NCI-H2227 (cell line): ENCODE data around the gene ZNRF4.
"Not testable (repeated sequence)": the region's sequence is repeated elsewhere in the genome, so short reads cannot be mapped to it uniquely, and the experiment has no call there.

Experiments
- DNase-seq: peaks from one replicate; lab custom pipeline; 2025; ENCODE audit not compliant: unreplicated experiment; lab: John Stamatoyannopoulos, UW

The ZNRF4 gene, protein sequence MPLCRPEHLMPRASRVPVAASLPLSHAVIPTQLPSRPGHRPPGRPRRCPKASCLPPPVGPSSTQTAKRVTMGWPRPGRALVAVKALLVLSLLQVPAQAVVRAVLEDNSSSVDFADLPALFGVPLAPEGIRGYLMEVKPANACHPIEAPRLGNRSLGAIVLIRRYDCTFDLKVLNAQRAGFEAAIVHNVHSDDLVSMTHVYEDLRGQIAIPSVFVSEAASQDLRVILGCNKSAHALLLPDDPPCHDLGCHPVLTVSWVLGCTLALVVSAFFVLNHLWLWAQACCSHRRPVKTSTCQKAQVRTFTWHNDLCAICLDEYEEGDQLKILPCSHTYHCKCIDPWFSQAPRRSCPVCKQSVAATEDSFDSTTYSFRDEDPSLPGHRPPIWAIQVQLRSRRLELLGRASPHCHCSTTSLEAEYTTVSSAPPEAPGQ

DNA sequence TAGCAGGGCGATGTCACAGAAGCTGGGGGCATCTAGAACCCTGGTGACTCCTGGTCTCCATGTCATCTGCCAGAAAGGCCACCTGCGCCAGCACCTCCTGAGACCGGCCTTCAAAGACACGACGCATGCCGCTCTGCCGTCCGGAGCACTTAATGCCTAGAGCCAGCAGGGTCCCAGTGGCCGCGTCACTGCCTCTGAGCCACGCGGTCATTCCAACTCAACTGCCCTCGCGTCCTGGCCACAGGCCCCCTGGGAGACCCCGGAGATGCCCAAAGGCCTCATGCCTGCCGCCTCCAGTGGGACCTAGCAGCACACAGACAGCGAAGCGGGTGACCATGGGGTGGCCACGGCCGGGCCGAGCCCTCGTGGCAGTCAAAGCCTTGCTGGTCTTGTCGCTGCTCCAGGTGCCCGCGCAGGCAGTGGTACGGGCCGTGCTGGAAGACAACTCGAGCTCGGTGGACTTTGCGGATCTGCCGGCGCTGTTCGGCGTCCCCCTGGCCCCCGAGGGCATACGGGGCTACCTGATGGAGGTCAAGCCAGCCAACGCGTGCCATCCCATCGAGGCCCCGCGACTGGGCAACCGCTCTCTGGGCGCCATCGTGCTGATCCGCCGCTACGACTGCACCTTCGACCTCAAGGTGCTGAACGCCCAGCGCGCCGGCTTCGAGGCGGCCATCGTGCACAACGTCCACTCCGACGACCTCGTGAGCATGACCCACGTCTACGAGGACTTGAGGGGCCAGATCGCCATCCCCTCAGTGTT, at the start of gene ZNRF4:
Gene ZNRF4 (plus strand): TSS at position 51 of the 763 bp plus-strand sequence. CDS start 75 bp downstream, at position 126.
- no peak for DNase-seq

DNA sequence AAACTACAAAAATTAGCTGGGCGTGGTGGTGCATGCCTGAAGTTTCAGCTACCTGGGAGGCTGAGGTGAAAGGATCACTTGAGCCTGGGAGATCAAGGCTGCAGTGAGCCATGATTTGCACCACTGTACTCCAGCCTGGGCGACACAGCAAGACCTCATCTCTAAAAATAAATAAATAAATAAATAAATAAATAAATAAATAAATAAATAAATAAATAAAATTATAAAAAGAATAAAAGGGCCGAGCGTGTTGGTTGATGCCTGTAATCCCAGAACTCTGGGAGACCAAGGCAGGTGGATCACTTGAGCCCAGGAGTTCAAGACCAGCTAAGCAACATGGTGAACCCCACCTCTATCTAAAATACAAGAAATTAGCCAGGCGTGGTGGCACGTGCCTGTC, 49.0 kb upstream of the ZNRF4 start:
- not testable (repeated sequence) for DNase-seq

DNA sequence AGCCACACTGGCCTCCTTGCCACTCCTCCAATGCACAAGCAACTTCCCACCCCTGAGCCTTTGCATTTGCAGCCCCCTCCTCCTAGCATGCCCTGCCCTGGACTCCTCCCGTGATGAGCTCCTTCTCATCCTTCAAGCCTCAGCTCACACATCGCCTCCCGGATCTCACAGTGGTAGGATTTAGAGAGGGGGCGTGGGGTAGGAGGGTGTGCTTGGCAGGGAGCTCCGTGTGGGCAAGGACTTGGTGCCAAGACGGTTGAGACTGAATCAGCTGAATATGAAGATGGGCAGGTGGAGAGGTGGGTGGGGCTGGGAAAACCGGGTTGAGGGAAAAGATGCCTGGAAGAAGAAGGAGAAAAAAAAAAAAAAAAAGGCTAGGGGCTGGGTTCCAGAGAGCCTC, 48.4 kb upstream of the ZNRF4 start:
- no peak for DNase-seq

DNA sequence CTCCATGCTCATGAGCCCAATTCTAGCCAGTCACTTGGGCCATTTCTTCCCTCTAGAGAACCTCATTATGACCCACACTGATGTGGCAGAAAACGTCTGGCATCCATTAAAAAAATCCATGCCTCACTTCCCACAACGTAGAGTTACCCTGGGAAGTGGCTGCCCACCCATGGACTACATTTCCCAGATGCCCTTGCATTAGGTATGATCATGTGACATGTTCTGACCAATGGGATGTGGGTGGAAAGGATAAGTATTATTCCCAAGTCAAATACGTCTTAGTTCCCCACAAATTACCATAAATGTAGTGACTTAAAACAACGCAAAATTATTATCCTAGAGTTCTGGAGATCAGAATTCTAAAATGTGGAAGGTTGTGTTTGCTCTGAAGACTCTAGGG, 47.9 kb upstream of the ZNRF4 start:
- DNase-seq, result peak; percentile 36

DNA sequence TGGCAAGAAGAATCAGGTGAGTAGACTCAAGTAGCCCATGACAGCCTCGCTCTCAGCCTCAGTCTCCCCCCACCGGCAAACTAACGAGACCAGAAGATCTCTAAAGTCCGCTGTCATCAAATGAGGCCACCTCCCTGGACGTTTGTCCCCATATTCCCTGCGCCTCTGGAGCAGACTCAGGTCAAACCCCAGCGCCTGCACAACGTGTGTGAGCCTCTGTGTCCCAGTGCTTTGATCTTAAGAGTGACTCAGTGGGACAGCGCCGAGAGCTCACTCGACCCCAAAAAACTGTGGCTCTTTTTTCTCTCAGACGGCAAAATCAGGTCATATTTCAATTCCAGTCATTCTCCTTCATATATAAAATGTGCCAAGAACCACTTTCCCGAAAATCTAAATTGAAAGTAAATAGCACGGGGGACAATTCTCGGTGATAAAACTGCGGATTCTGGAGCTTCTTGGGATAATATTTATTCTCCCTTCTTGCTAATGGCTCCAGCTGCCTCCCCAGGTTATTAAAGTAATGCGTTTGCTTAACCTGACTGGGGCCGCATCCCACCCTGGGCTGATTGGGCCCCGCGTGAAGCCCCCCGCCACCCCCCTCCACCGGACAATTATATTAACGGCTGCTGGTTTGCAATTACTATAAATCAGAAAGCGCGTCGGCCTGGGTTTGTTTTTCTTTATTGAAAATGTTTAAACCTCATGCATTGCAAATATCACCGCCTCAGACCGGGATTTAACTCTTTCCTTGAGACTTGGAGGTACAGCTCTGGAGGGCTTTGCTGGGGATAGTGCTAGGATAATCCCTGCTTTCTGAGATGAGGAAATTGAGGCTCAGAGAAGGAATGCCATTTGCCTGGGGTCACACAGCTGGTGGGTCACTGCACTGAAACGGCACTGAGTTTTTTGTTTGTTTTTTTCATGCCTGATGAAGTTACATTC, 37.5 kb upstream of the ZNRF4 start:
- peak; percentile 58 for DNase-seq

DNA sequence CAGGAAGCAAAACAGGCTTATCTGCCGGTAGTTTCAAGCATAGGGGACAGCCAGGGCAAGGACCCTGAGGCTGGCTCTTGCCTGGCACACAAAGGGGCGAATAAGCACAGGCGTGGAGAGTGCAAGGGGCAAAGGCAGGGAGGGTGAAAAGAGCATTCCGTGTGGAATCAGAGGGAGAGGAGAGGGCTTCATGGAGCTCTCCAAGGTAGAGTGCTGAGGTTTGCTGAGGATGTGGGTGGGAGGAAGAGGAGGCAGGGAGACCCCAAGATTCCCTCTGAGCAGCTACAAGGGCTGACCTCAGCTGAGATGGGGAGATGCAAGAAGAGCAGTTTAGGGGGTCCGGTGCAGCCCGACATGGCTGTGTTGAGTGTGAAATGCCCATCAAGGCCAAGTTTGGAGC, 36.5 kb upstream of the ZNRF4 start:
- no peak for DNase-seq

DNA sequence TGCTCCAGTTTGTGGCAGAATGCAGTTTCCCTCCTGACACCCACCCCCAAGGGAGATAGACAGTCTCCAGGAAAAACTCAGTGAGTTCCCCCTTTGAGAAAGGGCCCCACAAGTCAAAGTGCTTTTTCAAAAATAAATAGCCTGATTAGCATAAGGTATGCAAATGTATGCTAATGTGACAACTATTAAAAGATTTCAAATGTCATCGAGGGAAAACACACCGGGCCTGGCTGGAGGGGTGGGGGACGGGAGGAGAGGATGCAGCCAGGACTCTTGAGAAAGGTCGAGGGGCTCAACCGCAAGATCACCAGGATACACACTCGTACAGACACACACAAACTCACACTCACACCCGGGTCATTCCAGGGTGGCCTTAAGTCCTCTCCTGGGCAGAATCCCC, 34.3 kb upstream of the ZNRF4 start:
- no peak for DNase-seq

DNA sequence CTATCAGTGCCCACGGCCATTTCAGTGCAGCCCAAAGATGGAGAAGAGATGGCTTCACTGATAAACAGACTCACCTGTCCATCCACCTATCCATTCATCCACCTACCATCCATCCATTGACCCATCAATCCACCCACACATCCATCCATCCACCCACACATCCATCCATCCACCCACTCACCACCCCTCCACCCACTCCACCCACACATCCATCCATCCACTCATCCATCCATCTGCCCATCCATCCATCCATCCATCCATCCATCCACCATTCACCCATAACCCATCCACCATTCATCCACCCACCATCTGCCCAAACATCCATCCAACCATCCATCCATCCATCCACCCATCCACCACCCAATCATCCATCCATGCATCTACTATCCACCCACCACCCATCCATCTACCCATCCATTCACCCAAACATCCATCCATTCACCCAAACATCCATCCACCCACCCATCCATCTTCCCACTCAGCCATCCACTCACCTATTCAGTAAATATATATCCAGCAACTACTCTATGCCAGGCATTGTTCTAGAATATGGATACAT, 31.6 kb upstream of the ZNRF4 start:
- DNase-seq, result no peak

DNA sequence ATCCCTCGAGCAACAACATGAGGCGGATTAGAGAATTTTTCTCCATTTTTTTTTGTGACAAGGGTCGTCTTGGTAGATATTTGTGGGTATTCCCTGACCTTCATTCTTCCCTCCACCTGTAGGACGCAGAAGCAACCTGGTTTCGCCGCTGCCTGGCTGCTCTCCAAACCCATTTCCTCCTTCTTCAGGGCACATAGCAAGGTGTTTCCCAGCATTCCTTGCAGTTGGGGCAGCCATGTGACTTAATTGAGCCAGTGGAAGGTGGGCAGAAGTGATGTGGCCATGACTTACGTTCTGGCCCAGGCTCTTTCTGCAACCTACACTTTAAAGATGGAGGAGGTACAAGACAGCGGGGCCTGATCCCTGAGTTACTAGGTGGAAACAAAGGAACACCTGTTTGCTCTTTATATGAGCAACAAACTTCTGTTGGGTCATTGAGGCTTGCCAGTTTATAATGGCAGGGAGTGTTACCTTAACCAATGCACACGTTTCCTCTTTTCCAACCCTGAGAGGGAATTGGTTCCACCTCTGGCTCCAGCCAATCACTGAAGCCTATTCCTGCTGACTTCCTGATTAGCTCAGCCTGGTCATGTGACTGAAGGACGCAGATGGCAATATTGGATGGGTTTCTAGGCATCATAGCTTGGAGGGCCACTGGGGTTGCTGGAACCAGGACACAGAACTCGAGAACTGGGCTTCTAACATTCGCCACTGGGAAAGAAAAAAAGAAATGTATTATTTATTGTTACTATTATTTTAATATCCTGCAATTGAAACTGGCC, 30.8 kb upstream of the ZNRF4 start:
- no peak for DNase-seq

DNA sequence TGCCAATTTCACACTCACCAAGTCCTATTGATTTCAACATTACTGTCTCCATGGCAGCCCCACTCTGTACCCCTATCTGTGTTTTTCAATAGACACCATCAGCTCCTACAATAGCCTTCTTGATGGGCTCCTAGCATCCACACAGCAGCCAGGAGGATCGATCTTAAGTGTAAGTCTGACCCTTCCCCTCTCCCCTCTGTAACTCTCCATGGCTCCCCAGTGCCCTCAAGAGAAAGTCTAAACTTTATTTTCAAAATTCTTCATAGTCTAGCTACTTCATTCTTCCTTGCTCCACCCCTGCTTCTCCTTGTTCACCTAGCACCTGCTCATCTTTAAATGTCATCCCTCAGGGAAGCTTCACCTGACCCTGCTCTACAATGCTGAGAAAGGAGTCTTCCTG, 30.0 kb upstream of the ZNRF4 start:
- no peak for DNase-seq

DNA sequence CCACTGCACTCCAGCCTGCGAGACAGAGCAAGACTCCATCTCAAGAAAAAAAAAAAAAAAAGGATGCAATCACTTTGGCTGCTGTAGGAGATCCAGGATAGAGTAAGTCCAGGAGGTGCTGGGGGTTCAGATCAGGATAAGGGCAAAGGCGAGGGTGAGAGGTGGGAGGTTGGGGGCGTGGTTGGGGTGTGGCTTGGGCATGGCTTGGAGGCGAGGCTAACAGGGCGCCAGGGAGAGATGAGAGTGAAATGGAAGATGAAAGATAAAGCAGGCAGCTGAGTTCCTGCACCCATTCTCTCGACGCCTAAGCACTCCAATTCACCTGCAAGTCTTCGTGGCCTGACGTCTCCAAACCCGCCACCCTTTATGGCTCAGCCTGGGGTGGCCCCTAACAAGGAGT, 25.0 kb upstream of the ZNRF4 start:
- no peak for DNase-seq

DNA sequence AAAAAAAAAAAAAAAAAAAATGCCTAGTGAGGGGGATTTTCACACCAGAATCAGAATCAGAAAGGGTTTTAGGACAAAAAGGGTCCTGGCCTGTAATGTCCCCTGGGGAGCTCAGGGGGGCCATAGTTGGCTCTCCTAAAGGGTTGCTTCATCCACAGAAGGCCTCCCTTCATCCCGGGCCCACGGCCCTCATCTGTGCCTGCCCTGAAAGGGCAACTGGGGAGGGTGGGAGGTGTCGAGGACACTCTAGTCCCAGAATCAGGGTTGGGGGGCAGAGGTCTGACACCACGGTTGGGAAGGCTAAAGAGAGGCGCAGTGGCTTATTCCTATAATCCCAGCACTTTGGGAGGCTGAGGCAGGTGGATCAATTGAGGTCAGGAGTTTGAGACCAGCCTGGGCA, 22.5 kb upstream of the ZNRF4 start:
- no peak for DNase-seq

DNA sequence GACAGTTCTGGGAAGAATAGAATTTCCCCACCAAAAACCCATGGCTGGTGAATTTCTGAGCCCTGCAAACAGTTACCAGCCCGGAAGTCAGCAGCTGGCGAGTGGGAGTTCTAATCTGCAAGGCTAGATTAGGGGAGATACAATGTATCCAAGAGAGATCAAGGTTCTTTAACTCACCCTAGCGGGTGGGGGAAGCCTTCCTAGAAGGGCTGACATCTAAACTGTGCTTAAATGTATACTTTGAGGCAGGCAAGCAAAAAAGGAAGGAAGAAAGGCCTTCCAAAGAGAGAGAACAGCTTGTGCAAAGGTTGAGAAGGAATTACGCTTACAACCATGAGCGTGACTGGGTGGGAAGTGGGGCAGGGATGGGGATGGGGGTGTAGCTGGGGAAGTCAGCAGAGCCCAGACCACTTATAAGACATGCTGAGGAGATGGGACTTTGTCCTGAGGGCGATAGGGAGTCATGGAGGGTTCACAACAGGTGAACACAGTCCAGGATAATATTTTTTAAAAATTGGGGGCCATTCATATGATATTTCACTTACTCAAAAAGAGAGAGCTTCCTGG, 20.8 kb upstream of the ZNRF4 start:
- DNase-seq, result no peak

DNA sequence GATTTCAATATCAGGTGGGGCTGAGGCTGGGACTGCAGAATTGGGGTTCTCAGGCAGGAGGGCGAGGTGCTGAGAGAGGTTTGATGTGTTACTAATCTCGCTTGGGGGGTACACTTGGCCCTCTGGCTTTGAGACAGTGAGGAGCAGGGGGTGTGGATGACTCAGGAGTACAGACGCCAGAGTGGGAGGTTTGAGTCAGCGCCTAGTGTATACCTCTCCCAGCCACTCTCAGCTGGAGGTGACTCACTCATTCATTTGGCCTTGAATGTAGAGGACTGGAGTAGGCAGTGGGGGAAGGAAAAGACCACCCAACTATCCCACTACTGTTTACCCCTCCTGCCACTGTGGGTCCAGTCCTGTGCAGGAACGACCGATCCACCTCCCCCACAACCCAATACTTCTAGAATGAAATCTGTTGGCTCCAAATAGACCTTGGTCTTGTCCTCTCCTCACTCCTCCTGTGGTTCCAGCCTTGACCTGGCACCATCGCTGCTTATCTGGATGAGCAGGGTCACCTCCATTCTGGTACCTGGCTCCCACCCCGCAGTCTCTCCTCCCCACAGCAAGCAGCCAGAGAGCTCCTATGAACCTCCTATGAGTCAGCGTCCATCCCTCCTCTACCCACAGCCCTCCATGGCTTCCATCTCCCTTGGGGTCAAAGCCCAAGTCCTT, 20.1 kb upstream of the ZNRF4 start:
- no peak for DNase-seq

DNA sequence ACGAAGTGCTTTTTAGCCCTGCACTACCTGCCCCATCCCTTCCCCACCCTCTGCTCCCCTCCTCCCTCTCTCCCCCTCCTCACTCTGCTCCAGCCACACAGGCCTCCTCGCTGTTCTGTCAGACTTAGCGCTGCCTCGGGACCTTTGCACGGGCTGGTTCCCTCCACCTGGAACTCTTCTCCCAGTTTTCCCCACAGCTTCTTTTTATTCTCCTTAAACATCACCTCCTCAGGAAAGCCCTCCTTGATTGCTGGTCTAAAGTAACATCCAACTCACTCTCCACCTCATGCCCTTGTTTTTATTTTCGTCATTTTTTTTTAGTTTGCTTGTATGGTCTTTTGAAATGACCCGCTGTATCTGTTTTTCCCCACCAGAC, 19.6 kb upstream of the ZNRF4 start:
- no peak for DNase-seq

DNA sequence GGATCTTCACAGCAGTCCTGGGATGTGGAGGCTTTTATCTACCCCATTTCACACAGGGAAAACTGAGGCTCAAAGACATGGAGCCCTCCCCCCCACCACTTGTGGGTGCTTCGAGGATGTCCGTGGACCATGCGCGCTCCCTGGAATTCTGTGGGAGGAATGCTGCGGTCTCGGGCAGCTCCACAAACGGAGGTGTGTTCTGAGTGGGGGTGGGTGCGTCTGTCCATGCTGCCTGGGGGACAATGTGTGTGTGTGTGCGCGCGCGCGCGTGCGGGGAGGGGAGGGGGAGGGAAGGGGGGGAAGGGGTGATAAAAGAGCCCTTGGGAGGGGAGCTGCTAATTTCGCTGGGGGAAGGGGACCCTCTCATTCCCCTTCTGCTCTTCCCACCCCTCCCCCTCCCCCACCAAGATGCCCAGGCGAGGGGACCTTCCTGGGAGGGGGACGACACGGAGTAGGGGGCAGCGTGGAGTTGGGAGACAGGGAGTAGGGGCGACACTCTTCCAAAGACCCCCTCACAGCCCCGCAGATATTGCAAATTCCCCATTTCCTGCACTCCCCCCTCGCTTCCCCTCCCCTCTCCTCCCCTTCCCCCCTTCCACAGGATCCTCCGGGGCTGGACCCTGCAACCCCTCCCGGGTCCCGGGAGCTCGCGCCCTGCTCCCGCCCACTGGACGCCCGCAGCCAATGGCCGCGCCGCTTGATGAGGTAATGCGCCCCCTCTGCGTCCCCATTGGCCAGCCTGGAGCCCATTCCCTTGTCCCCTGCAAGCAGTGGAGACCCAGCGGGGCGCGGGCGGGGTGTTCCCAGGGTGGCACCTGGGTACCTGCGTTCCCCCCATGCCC, 18.9 kb upstream of the ZNRF4 start:
- DNase-seq, result peak; percentile 91

DNA sequence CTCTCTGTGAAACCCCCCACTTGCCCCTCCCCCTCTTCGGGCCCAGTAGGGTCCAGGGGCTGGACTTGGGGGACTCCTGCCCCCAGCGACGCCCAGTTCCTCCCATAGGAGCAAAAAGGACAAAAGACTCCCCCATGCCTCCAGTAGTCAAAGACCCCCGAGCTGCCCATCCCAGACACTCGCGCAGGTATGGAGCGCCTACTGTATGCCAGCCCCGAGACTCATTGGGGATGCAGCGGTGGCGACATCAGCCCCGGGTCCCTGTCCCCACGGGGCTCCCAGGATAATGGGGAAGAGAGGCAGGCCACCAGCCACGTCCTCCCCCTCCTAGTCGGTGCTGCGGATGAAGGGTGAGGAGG, 18.3 kb upstream of the ZNRF4 start:
- no peak for DNase-seq

DNA sequence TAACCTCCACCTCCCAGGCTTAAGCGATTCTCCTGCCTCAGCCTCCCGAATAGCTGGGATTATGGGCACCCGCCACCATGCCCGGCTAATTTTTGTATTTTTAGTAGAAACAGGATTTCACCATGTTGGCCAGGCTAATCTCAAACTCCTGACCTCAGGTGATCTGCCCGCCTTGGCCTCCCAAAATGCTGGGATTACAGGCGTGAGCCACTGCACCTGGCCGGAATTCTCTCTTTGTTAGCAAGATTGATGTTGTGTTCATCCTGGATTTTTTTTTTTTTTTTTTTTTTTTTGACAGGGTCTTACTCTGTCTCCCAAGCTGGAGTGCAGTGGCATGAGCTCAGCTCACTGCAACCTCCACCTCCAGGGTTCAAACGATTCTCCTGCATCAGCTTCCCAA, 16.5 kb upstream of the ZNRF4 start:
- DNase-seq, result not testable (repeated sequence)

DNA sequence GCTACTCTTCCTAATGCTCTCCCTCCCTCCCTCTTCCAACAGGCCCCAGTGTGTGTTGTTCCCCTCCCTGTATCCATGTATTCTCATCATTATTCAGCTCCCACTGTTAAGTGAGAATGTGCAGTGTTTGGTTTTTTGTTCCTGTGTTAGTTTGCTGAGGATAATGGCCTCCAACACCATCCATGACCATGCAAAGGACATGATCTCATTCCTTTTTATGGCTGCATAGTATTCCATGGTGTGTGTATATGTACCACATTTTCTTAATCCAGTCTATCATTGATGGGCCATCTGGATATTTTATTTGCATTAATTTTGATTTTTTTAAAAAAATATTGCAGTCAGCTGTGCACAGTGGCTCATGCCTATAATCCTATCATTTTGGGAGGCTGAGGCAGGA, 15.8 kb upstream of the ZNRF4 start:
- no peak for DNase-seq
